HepG2 (cell line): ENCODE measurements around the gene ANKS6. TPM values are rescaled to one million over a fixed set of nuclear protein-coding genes. Genes with fewer than 3 reads are reported as not detected.

Experiments used
- ATAC-seq: fragments of 200-7000 bp; cut with Tn5 transposase; 3 replicates; pipeline ENCODE4 v1.9.1; 2020; ENCODE audit warnings: mild to moderate bottlenecking, moderate library complexity
- BruUV-seq: library from RNA; stranded (reverse); fragments of 400-500 nt; replicated peaks from 2 replicates; lab custom pipeline; 2021; lab: Mats Ljungman, UMichigan
- CTCF ChIA-PET: fragments of 300-600 bp; formaldehyde crosslinking; extraction: SDS; loops from one replicate; lab custom pipeline; 2021; ENCODE audit warnings: low total read pairs, inconsistent platforms, low intra/inter-chr PET ratio; lab: Yijun Ruan, JAX
- POLR2A ChIA-PET: fragments of 350-600 bp; sonication (Branson Sonifier 250); formaldehyde crosslinking; loops from one replicate; lab custom pipeline; 2020; ENCODE audit warnings: antibody characterized with exemption, inconsistent platforms; lab: Yijun Ruan, JAX
- DNase-seq: peaks from one replicate; pipeline ENCODE4 v3.0.0-alpha.2; 2015; ENCODE audit warnings: low spot score
- FAIRE-seq: peaks from 3 replicates; lab custom pipeline; 2011; peaks lifted over from hg19 to GRCh38; lab: Jason Lieb, UNC
- H2AFZ ChIP-seq: one replicate; pipeline ENCODE4 v1.6.1; 2011; ENCODE audit warnings: low read length, inconsistent platforms
- H3K27ac ChIP-seq: fragments of 300-600 bp; 3 replicates; pipeline ENCODE4 v1.8.0; 2011; ENCODE audit warnings: mixed run types, mild to moderate bottlenecking, mixed read lengths, low read length, inconsistent platforms; ENCODE audit not compliant: insufficient read depth; ENCODE audit errors: extremely low read length
- H3K27me3 ChIP-seq, 2 experiments: fragments of 200-600 bp in 1 of 2; 2 replicates in 1 of 2; 3 replicates in 1 of 2; pipeline versions ENCODE4 v1.6.0 to v1.8.0; 2011; ENCODE audit warnings: low read length in 2 of 2, mild to moderate bottlenecking in 2 of 2, moderate library complexity in 2 of 2, inconsistent platforms in 1 of 2; ENCODE audit not compliant: insufficient read depth in 2 of 2, control insufficient read depth in 1 of 2
- H3K36me3 ChIP-seq, 2 experiments: fragments of 200-600 bp in 1 of 2; replicated peaks in 1 of 2; 2 replicates in 1 of 2; 3 replicates in 1 of 2; pipeline versions ENCODE4 v1.5.1 to v1.8.0; 2011; ENCODE audit warnings: low read length in 2 of 2, inconsistent platforms in 1 of 2; ENCODE audit not compliant: insufficient read depth in 2 of 2, control insufficient read depth in 1 of 2
- H3K4me1 ChIP-seq: 2 replicates; pipeline ENCODE4 v1.5.1; 2012; ENCODE audit warnings: low read length, inconsistent platforms; ENCODE audit not compliant: insufficient read depth
- H3K4me2 ChIP-seq: 2 replicates; pipeline ENCODE4 v1.6.0; 2011; ENCODE audit warnings: low read depth, low read length, inconsistent platforms
- H3K4me3 ChIP-seq, 3 experiments: fragments of 200-600 bp in 1 of 3; sonication (generic), shearing (Covaris generic) in 1 of 3; replicated peaks in 1 of 3; 2 replicates each; pipeline ENCODE4 v1.5.1; 2011 to 2016; ENCODE audit warnings: low read length in 3 of 3, inconsistent platforms in 2 of 3, low read depth in 2 of 3, mild to moderate bottlenecking in 2 of 3, control low read depth in 1 of 3, mixed read lengths in 1 of 3; ENCODE audit not compliant: insufficient read depth in 1 of 3
- H3K79me2 ChIP-seq: one replicate; pipeline ENCODE4 v1.6.1; 2011; ENCODE audit warnings: low read length, inconsistent platforms; ENCODE audit not compliant: insufficient read depth
- H3K9ac ChIP-seq: 2 replicates; pipeline ENCODE4 v1.6.0; 2011; ENCODE audit warnings: mild to moderate bottlenecking, low read depth, low read length, inconsistent platforms; ENCODE audit not compliant: insufficient read depth
- H3K9me3 ChIP-seq: 2 replicates; pipeline ENCODE4 v1.5.1; 2012; ENCODE audit warnings: mild to moderate bottlenecking, low read length
- H4K20me1 ChIP-seq: 2 replicates; pipeline ENCODE4 v1.6.0; 2011; ENCODE audit warnings: inconsistent platforms, mild to moderate bottlenecking, low read length, moderate library complexity; ENCODE audit not compliant: insufficient read depth
- CC2D1A ChIP-seq: sonication (generic); formaldehyde crosslinking; IDR thresholded peaks from 2 replicates; pipeline ENCODE4 v1.8.1; 2023; ENCODE audit warnings: mild to moderate bottlenecking, missing genetic modification reagents
- DNMT3B ChIP-seq: conservative IDR thresholded peaks from 2 replicates; pipeline ENCODE4 v1.6.1; 2016; ENCODE audit warnings: missing biosample characterization, control low read depth
- ETV5 ChIP-seq: IDR thresholded peaks from 2 replicates; pipeline ENCODE4 v1.6.1; 2018; ENCODE audit warnings: missing biosample characterization, missing genetic modification reagents, inconsistent platforms, borderline replicate concordance
- MAFG ChIP-seq: sonication (generic); formaldehyde crosslinking; IDR thresholded peaks from 2 replicates; pipeline ENCODE4 v1.5.1; 2020; ENCODE audit warnings: mild to moderate bottlenecking, missing genetic modification reagents
- NCOA1 ChIP-seq: sonication (generic); formaldehyde crosslinking; IDR thresholded peaks from 2 replicates; pipeline ENCODE4 v1.9.0; 2021; ENCODE audit warnings: missing genetic modification reagents
- NFE2 ChIP-seq: sonication (generic); formaldehyde crosslinking; IDR thresholded peaks from 2 replicates; pipeline ENCODE4 v1.4.0; 2020; ENCODE audit warnings: missing genetic modification reagents
- RBAK ChIP-seq: sonication (generic); formaldehyde crosslinking; IDR thresholded peaks from 2 replicates; pipeline ENCODE4 v1.5.1; 2020; ENCODE audit warnings: mild to moderate bottlenecking, missing genetic modification reagents
- TMF1 ChIP-seq: sonication (generic); formaldehyde crosslinking; IDR thresholded peaks from 2 replicates; pipeline ENCODE4 v1.8.1; 2022; ENCODE audit warnings: low read depth, missing genetic modification reagents
- ZBTB44 ChIP-seq: sonication (generic); formaldehyde crosslinking; IDR thresholded peaks from 2 replicates; pipeline ENCODE4 v1.4.0; 2020; ENCODE audit warnings: missing genetic modification reagents
- ZKSCAN5 ChIP-seq: sonication (generic); formaldehyde crosslinking; IDR thresholded peaks from 2 replicates; pipeline ENCODE4 v1.5.1; 2020; ENCODE audit warnings: mild to moderate bottlenecking, missing genetic modification reagents
- ZNF367 ChIP-seq: sonication (generic); formaldehyde crosslinking; IDR thresholded peaks from 2 replicates; pipeline ENCODE4 v1.4.0; 2020; ENCODE audit warnings: missing genetic modification reagents, borderline replicate concordance
- ZNF512 ChIP-seq: sonication (generic); formaldehyde crosslinking; IDR thresholded peaks from 2 replicates; pipeline ENCODE4 v1.4.0; 2020; ENCODE audit warnings: mild to moderate bottlenecking, missing genetic modification reagents
- ZNF629 ChIP-seq: sonication (generic); formaldehyde crosslinking; conservative IDR thresholded peaks from 2 replicates; pipeline ENCODE4 v1.5.0; 2020; ENCODE audit warnings: missing genetic modification reagents
- ZNF788 ChIP-seq: sonication (generic); formaldehyde crosslinking; IDR thresholded peaks from 2 replicates; pipeline ENCODE4 v1.5.0; 2020; ENCODE audit warnings: mild to moderate bottlenecking, missing genetic modification reagents, borderline replicate concordance
- ZSCAN31 ChIP-seq: sonication (generic); formaldehyde crosslinking; IDR thresholded peaks from 2 replicates; pipeline ENCODE4 v1.5.0; 2020; ENCODE audit warnings: low read depth, mild to moderate bottlenecking, missing genetic modification reagents
- ZXDC ChIP-seq: sonication (generic); formaldehyde crosslinking; IDR thresholded peaks from 2 replicates; pipeline ENCODE4 v1.5.0; 2020; ENCODE audit warnings: mild to moderate bottlenecking, missing genetic modification reagents
- WGBS: methylation state at CpG from one replicate; pipeline ENCODE4 v1.1.6; 2017; ENCODE audit warnings: low lambda C conversion rate; 5-methylcytosine and 5-hydroxymethylcytosine counted together
- in situ Hi-C: cut with HindIII; loops from 2 replicates; pipeline ENCODE4 v1.10.0; 2017; ENCODE audit warnings: low pct_unique_long_range_greater_than_20kb; ENCODE audit not compliant: extremely low pct_ligation_motif_present
- intact Hi-C: fragments of 100-400 bp; cut with micrococcal nuclease; formaldehyde crosslinking; loops from one replicate; pipeline ENCODE4 v1.10.0; 2022; ENCODE audit not compliant: unreplicated experiment
- polyA plus RNA-seq, 8 experiments: library from polyadenylated mRNA; depleted of rRNA in 3 of 8; stranded (reverse) in 7 of 8; unstranded in 1 of 8; fragments of >200 nt; fragmentation: Illumina TruSeq in 4 of 8; extraction: Trizol in 4 of 8; gene quantifications; 2 replicates each; pipeline versions ENCODE4 v1.2.1 to v1.2.3, GENCODE V29; 2011 to 2016; ENCODE audit warnings: low read depth in 4 of 8, missing spikeins in 1 of 8, mixed read lengths in 1 of 8; ENCODE audit not compliant: insufficient read depth in 1 of 8
- total RNA-seq, 5 experiments: library from RNA; depleted of rRNA; stranded (reverse); fragments of >200 nt; fragmentation: Illumina TruSeq; extraction: Trizol; gene quantifications; 2 replicates each; pipeline ENCODE4 v1.2.3, GENCODE V29; 2016; ENCODE audit warnings: low read depth in 1 of 5
- TF ChIP-seq, protein P1 (sequence below): sonication (generic); formaldehyde crosslinking; IDR thresholded peaks from 2 replicates; pipeline ENCODE4 v1.4.0; 2020; ENCODE audit warnings: mild to moderate bottlenecking, missing genetic modification reagents

ANKS6 gene
- total and polyA plus RNA-seq, 2 of the 13 experiments (the other 11 are each of a cell fraction or from before 2014, with no cell fraction given): 8.8 to 10.7 TPM

DNA sequence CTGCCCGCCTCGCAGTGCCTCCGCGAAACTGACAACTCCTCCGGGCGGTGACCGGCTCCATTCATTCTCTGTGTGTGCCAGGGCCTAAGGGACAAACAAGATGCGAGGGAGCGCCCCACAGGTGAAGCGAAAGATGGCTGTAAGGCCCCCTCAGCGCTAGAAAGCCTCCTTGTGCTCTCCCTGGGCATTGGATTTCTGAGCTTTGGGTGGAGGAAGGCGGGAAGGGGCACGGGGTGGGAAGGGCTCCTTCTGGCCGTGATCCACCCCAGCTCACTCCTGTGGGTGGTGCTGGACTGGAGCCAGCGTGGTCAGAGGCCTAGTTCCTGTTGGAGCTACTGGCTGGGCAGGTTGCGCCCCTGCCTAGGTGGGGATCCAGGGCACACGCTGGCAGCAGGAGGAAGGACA is 12.1 kb upstream of the ANKS6 start:
- H3K4me2 ChIP-seq: no peak overlapping the region
- no TSS peak for BruUV-seq
- no peak overlapping the region for H2AFZ ChIP-seq
- H3K4me3 ChIP-seq: no peak overlapping the region
- H3K27me3 ChIP-seq: peaks cover 0 to 19% of the 10 kb centered on the region in 2 experiments; a peak in 1 of 5 replicates
- WGBS: 81% methylated on average over 8 of the region's 17 CpGs
- intact Hi-C loops: no loop called here
- CTCF ChIA-PET: no interaction called here
- H4K20me1 ChIP-seq: no peaks in the 10 kb centered on the region
- H3K9ac ChIP-seq: no peak overlapping the region
- H3K27ac ChIP-seq: no peak overlapping the region
- DNase-seq (no peak), ATAC-seq (no peak), FAIRE-seq (no peak)
- in situ Hi-C loops: no loop called here
- POLR2A ChIA-PET: no interaction called here
- H3K9me3 ChIP-seq: no peaks in the 10 kb centered on the region
- H3K4me1 ChIP-seq: no peaks in the 10 kb centered on the region
- no peaks in the 10 kb centered on the region for H3K79me2 ChIP-seq
- no peaks in the 10 kb centered on the region for H3K36me3 ChIP-seq
- TF ChIP-seq NFE2 (CRISPR knock-in tag): no peak
- TF ChIP-seq DNMT3B (CRISPR knock-in tag): no peak
- TF ChIP-seq TMF1 (CRISPR knock-in tag): no peak
- no peak for TF ChIP-seq RBAK (CRISPR knock-in tag)
- no peak for TF ChIP-seq ETV5 (CRISPR knock-in tag)
- no peak for TF ChIP-seq MAFG (CRISPR knock-in tag)
- TF ChIP-seq ZBTB44 (CRISPR knock-in tag): no peak
- TF ChIP-seq ZSCAN31 (CRISPR knock-in tag): no peak
- TF ChIP-seq ZNF367 (CRISPR knock-in tag): no peak
- TF ChIP-seq ZXDC (CRISPR knock-in tag): no peak
- TF ChIP-seq NCOA1 (CRISPR knock-in tag): no peak
- TF ChIP-seq ZNF512 (CRISPR knock-in tag): no peak
- TF ChIP-seq ZKSCAN5 (CRISPR knock-in tag): no peak
- no peak for TF ChIP-seq CC2D1A (CRISPR knock-in tag)
- TF ChIP-seq, protein P1, sequence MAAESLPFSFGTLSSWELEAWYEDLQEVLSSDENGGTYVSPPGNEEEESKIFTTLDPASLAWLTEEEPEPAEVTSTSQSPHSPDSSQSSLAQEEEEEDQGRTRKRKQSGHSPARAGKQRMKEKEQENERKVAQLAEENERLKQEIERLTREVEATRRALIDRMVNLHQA: no peak
- TF ChIP-seq ZNF788: no peak
- TF ChIP-seq ZNF629 (CRISPR knock-in tag): no peak
